Endothelial cell of umbilical vein (primary cell): ENCODE measurements around the gene CEP72. TPM values are rescaled to one million over a fixed set of nuclear protein-coding genes. Genes with fewer than 3 reads are reported as not detected.

Experiments
- BruUV-seq: library from RNA; stranded (reverse); fragments of 400-500 nt; replicated peaks from 2 replicates; lab custom pipeline; 2021; lab: Mats Ljungman, UMichigan
- CTCF ChIA-PET: fragments of 300-600, 350-600 bp; sonication (Branson Sonifier 250); formaldehyde crosslinking; loops from one replicate; lab custom pipeline; 2021; ENCODE audit warnings: antibody characterized with exemption, inconsistent platforms; lab: Charles Lee
- POLR2A ChIA-PET: fragments of 300-600, 350-600 bp; sonication (Branson Sonifier 250); formaldehyde crosslinking; loops from one replicate; lab custom pipeline; 2021; ENCODE audit warnings: antibody characterized with exemption, inconsistent platforms; lab: Charles Lee
- DNase-seq: peaks from one replicate; pipeline ENCODE4 v3.0.0-alpha.2; 2011; ENCODE audit warnings: low read depth, low spot score
- FAIRE-seq: peaks from 2 replicates; lab custom pipeline; 2011; peaks lifted over from hg19 to GRCh38; lab: Jason Lieb, UNC
- H2AFZ ChIP-seq: 2 replicates; pipeline ENCODE4 v1.6.0; 2012; ENCODE audit warnings: low read depth, low read length, control low read depth, inconsistent platforms
- H3K27ac ChIP-seq: 2 replicates; pipeline ENCODE4 v1.5.1; 2011; ENCODE audit warnings: low read depth, mild to moderate bottlenecking, control low read depth, low read length, moderate library complexity; ENCODE audit not compliant: insufficient read depth
- H3K27me3 ChIP-seq, 2 experiments: 2 replicates each; pipeline versions ENCODE4 v1.6.0 to v1.6.1; 2011; ENCODE audit warnings: low read length in 2 of 2, mixed read lengths in 1 of 2; ENCODE audit not compliant: control insufficient read depth in 2 of 2, insufficient read depth in 2 of 2
- H3K36me3 ChIP-seq, 2 experiments: 2 replicates in 1 of 2; 3 replicates in 1 of 2; pipeline ENCODE4 v1.5.1; 2011; ENCODE audit warnings: low read length in 2 of 2, mild to moderate bottlenecking in 1 of 2, moderate library complexity in 1 of 2; ENCODE audit not compliant: control insufficient read depth in 2 of 2, insufficient read depth in 2 of 2; ENCODE audit errors: extremely low read depth in 1 of 2
- H3K4me1 ChIP-seq: 3 replicates; pipeline ENCODE4 v1.5.1; 2011; ENCODE audit warnings: mild to moderate bottlenecking, low read length; ENCODE audit not compliant: control insufficient read depth, insufficient read depth; ENCODE audit errors: extremely low read depth
- H3K4me2 ChIP-seq: 2 replicates; pipeline ENCODE4 v1.6.1; 2011; ENCODE audit warnings: low read length, control low read depth, mixed read lengths; ENCODE audit not compliant: insufficient read depth
- H3K4me3 ChIP-seq, 3 experiments: fragments of 200-600 bp in 1 of 3; sonication (generic), shearing (Covaris generic) in 1 of 3; replicated peaks in 1 of 3; 2 replicates each; pipeline ENCODE4 v1.5.1; 2011 to 2016; ENCODE audit warnings: control low read depth in 3 of 3, low read length in 3 of 3, mild to moderate bottlenecking in 2 of 3, inconsistent platforms in 1 of 3, low read depth in 1 of 3, moderate library complexity in 1 of 3; ENCODE audit not compliant: insufficient read depth in 1 of 3
- H3K79me2 ChIP-seq: 2 replicates; pipeline ENCODE4 v1.6.0; 2012; ENCODE audit warnings: low read length, inconsistent platforms; ENCODE audit not compliant: control insufficient read depth, insufficient read depth
- H3K9ac ChIP-seq: replicated peaks from 2 replicates; pipeline ENCODE3; 2011; ENCODE audit warnings: low read length, control low read depth; ENCODE audit not compliant: insufficient read depth; ENCODE audit errors: extremely low read depth
- H3K9me1 ChIP-seq: replicated peaks from 3 replicates; pipeline ENCODE4 v1.6.0; 2011; ENCODE audit warnings: mild to moderate bottlenecking, low read length; ENCODE audit not compliant: control insufficient read depth, insufficient read depth; ENCODE audit errors: extremely low read depth
- H3K9me3 ChIP-seq: replicated peaks from 2 replicates; pipeline ENCODE4 v1.5.1; 2012; ENCODE audit warnings: low read length, inconsistent platforms; ENCODE audit not compliant: control insufficient read depth, insufficient read depth
- H4K20me1 ChIP-seq: replicated peaks from 2 replicates; pipeline ENCODE3; 2011; ENCODE audit warnings: mild to moderate bottlenecking, low read length; ENCODE audit not compliant: control insufficient read depth, insufficient read depth; ENCODE audit errors: extremely low read depth
- CTCF ChIP-seq, 2 donors: IDR thresholded peaks; 1 replicate in 1 of 2; 2 replicates in 1 of 2; pipeline ENCODE4 v1.5.1; 2011; ENCODE audit warnings: low read length in 2 of 2, mild to moderate bottlenecking in 2 of 2, moderate library complexity in 2 of 2, control low read depth in 1 of 2, inconsistent platforms in 1 of 2, low read depth in 1 of 2; ENCODE audit not compliant: insufficient read depth in 1 of 2; ENCODE audit errors: extremely low read depth in 1 of 2
- FOS ChIP-seq: IDR thresholded peaks from 2 replicates; pipeline ENCODE4 v1.6.1; 2011; ENCODE audit warnings: mild to moderate bottlenecking, low read length, moderate library complexity, borderline replicate concordance; ENCODE audit not compliant: insufficient read depth
- GATA2 ChIP-seq: IDR thresholded peaks from 2 replicates; pipeline ENCODE4 v1.7.0; 2011; ENCODE audit warnings: low read depth, mild to moderate bottlenecking, moderate library complexity, mixed read lengths, low read length; ENCODE audit not compliant: insufficient read length, insufficient read depth
- MYC ChIP-seq: IDR thresholded peaks from one replicate; pipeline ENCODE4 v1.6.1; 2011; ENCODE audit warnings: mild to moderate bottlenecking, low read depth, low read length
- dilution Hi-C: fragments of 300-500 bp; cut with MboI; formaldehyde crosslinking; loops from one replicate; pipeline ENCODE4 v1.15.0; 2019; ENCODE audit warnings: low sequenced_read_pairs; ENCODE audit not compliant: extremely low pct_ligation_motif_present
- intact Hi-C: fragments of 100-400 bp; cut with micrococcal nuclease; formaldehyde crosslinking; loops from one replicate; pipeline ENCODE4 v1.10.0; 2022
- polyA plus RNA-seq, 4 experiments: library from polyadenylated mRNA; depleted of rRNA in 3 of 4; stranded (reverse) in 3 of 4; unstranded in 1 of 4; fragments of >200 nt; gene quantifications; 2 replicates each; pipeline versions ENCODE4 v1.2.1 to v1.2.3, GENCODE V29; 2011 to 2012; ENCODE audit warnings: missing spikeins in 1 of 4
- total RNA-seq: library from RNA; stranded (reverse); gene quantifications from 2 replicates; pipeline ENCODE4 v1.2.3, GENCODE V29; 2021

The CEP72 gene
- total and polyA plus RNA-seq, 2 donors (not counting 3 experiments of a cell fraction or from before 2014, with no cell fraction given), result 2.9 to 9.5 TPM

- Histone ChIP-seq H3K79me2 (peaks cover 21% of the 10 kb centered on the region), H3K27me3 (no peaks in the 10 kb centered on the region), H3K36me3 (no peaks in the 10 kb centered on the region), H3K27ac (no peak overlapping the region), H4K20me1 (no peaks in the 10 kb centered on the region), H3K9me1 (no peaks in the 10 kb centered on the region), H3K4me1 (peaks cover 2% of the 10 kb centered on the region), H3K4me3 (no peak overlapping the region), H3K9me3 (no peaks in the 10 kb centered on the region), H2AFZ (no peak overlapping the region), H3K4me2 (no peak overlapping the region), H3K9ac (no peak overlapping the region)
- ChIA-PET CTCF (no interaction called here), POLR2A (no interaction called here)
- dilution Hi-C loops (no loop called here), intact Hi-C loops (loop anchor here (5.0 kb wide), 2 partner anchors 138 to 1192 kb away; partner anchors contain the start of gene NDUFS6)
- DNase-seq (no peak), FAIRE-seq (no peak)
- no peak for TF ChIP-seq FOS
- no peak for TF ChIP-seq CTCF (IDR thresholded peaks at IDR 0.05; ENCODE audit: extremely low read depth in 1 of 2, insufficient read depth in 1 of 2, low read depth in 1 of 2, low read length in 2 of 2)
- no peak for TF ChIP-seq MYC
- TF ChIP-seq GATA2, result no peak
- BruUV-seq, result no TSS peak
These were observed 2.0 kb upstream of the CEP72 start for GRCh38 chr5:610011-610743.
